ENCODE data around the gene NDST1. TPM values are rescaled to one million over a fixed set of nuclear protein-coding genes. Genes with fewer than 3 reads are reported as not detected.

The NDST1 gene
- total and polyA plus RNA-seq, 2 donors (not counting 3 experiments of a cell fraction or from before 2014, with no cell fraction given): 38.6 to 102 TPM

- Histone ChIP-seq H3K9me1 (replicated peaks; ENCODE audit: control insufficient read depth, extremely low read depth, insufficient read depth, low read length) (no peaks in the 10 kb centered on the region), H3K4me3 (replicated peaks in 1 of 3; ENCODE audit: insufficient read depth in 1 of 3, low read depth in 1 of 3, low read length in 3 of 3) (peak overlapping the region in 1 of 3 experiments; percentile 17), H3K79me2 (ENCODE audit: control insufficient read depth, insufficient read depth, low read length) (no peaks in the 10 kb centered on the region), H3K9me3 (replicated peaks; ENCODE audit: control insufficient read depth, insufficient read depth, low read length) (no peaks in the 10 kb centered on the region), H2AFZ (ENCODE audit: low read depth, low read length) (peak overlapping the region; percentile 81), H4K20me1 (replicated peaks; ENCODE audit: control insufficient read depth, extremely low read depth, insufficient read depth, low read length) (no peaks in the 10 kb centered on the region), H3K27ac (ENCODE audit: insufficient read depth, low read depth, low read length) (no peak overlapping the region), H3K4me2 (ENCODE audit: insufficient read depth, low read length) (no peak overlapping the region), H3K36me3 (ENCODE audit: control insufficient read depth in 2 of 2, extremely low read depth in 1 of 2, insufficient read depth in 2 of 2, low read length in 2 of 2) (no peaks in the 10 kb centered on the region), H3K4me1 (ENCODE audit: control insufficient read depth, extremely low read depth, insufficient read depth, low read length) (peaks cover 4% of the 10 kb centered on the region), H3K9ac (replicated peaks; ENCODE audit: extremely low read depth, insufficient read depth, low read length) (no peak overlapping the region), H3K27me3 (ENCODE audit: control insufficient read depth in 2 of 2, insufficient read depth in 2 of 2, low read length in 2 of 2) (no peaks in the 10 kb centered on the region)
- CTCF ChIA-PET: interaction anchor here (0.5 to 7.8 kb wide), 35 partner anchors 9 to 1167 kb away, joined by 3 to 168 read pairs (median 4); partner anchors contain the start of gene RPS14
- dilution Hi-C loops (cut with MboI; ENCODE audit: extremely low pct_ligation_motif_present, low sequenced_read_pairs): no loop called here
- POLR2A ChIA-PET: interaction anchor here (0.5 to 0.6 kb wide), 2 partner anchors 14 to 24 kb away, joined by 5 to 6 read pairs; no protein-coding TSS in a partner anchor
- BruUV-seq (replicated peaks): no TSS peak
- no peak for TF ChIP-seq EZH2 (IDR thresholded peaks at IDR 0.05; ENCODE audit: borderline replicate concordance, low read depth, low read length, severe bottlenecking)
- no peak for TF ChIP-seq POLR2A (IDR thresholded peaks at IDR 0.05; ENCODE audit: low read depth, low read length)
- peak; percentile 67 for TF ChIP-seq MAX (IDR thresholded peaks at IDR 0.05; ENCODE audit: insufficient read depth, insufficient read length)
- TF ChIP-seq POLR2AphosphoS5 (IDR thresholded peaks at IDR 0.05; ENCODE audit: insufficient read depth, low read depth, low read length): no peak
- no peak for TF ChIP-seq FOS (IDR thresholded peaks at IDR 0.05; ENCODE audit: borderline replicate concordance, insufficient read depth, low read length)
- no peak for TF ChIP-seq MYC (IDR thresholded peaks at IDR 0.05; ENCODE audit: low read depth, low read length)
- no peak for TF ChIP-seq GATA2 (IDR thresholded peaks at IDR 0.05; ENCODE audit: insufficient read depth, insufficient read length, low read depth, low read length)
- TF ChIP-seq CTCF (IDR thresholded peaks at IDR 0.05; ENCODE audit: extremely low read depth in 1 of 2, insufficient read depth in 1 of 2, low read depth in 1 of 2, low read length in 2 of 2): peak; percentile 57 to 88
- no peak for TF ChIP-seq JUN (IDR thresholded peaks at IDR 0.05; ENCODE audit: borderline replicate concordance, insufficient read depth, insufficient read length, low read depth)
- intact Hi-C loops (cut with micrococcal nuclease): loop anchor here (1.0 to 5.0 kb wide), 6 partner anchors 64 to 388 kb away; partner anchors contain the start of genes IRGM and RBM22
- peak; percentile 63 for FAIRE-seq
- DNase-seq (ENCODE audit: low read depth, low spot score): peak; percentile 33
These were observed 49.0 kb upstream of the NDST1 start for GRCh38 chr5:150458802-150459557.

Measured in endothelial cell of umbilical vein (primary cell).